D721Med (cell line): ENCODE data around the gene COL9A3.
"Not testable (repeated sequence)": the region's sequence is repeated elsewhere in the genome, so short reads cannot be mapped to it uniquely, and the experiment has no call there.

Experiments
- DNase-seq: peaks from one replicate; pipeline ENCODE4 v3.0.0; 2011; ENCODE audit warnings: low spot score; ENCODE audit not compliant: insufficient read length
- FAIRE-seq: peaks from 2 replicates; lab custom pipeline; 2011; peaks lifted over from hg19 to GRCh38; lab: Jason Lieb, UNC
- TF ChIP-seq, protein P1 (sequence below): IDR thresholded peaks from 2 replicates; pipeline ENCODE4 v1.5.1; 2012; ENCODE audit warnings: mild to moderate bottlenecking, control low read depth; ENCODE audit not compliant: insufficient read depth; ENCODE audit errors: missing control alignments

Gene COL9A3

DNA sequence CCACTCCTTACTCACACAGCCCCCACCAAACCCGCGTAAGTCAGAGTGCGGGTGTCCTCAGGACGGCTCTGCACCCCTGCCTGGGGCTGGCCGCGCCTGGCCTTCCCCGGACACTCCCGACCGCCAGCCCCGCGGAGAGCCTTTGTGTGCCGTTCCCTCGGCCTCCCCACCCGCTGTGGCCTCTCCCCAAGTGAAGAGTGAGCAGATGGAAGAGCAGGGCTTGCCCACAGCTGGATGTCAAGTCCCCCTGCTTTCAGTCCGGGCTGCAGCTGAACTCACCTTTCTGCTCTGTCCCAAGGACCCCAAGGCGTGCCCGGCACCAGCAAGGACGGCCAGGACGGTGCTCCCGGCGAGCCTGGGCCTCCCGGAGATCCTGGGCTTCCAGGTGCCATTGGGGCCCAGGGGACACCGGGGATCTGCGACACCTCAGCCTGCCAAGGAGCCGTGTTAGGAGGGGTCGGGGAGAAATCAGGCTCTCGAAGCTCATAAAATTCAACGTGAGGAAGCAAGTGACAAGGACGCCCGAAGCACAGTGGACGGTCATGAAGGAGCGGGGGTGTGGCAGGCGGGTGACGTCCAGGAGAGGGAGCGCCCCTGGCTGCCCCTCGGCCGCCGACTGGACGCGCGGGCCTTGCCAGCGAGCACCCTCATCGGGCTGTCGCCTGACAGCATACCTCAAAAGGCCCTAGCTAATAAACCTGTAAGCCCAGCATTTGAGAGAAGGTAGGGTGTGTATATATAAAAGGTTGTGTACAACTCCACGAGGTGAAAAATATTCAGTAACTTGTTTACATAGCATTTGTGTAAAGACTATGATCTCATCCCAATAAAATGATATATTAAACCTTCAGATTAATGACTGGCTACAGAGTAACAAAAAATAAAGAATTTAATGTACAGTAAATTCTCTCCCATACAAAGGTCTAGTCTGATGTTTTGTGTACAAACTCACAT is 23.7 kb downstream of the COL9A3 start:
- FAIRE-seq, result no peak
- TF ChIP-seq, protein P1, sequence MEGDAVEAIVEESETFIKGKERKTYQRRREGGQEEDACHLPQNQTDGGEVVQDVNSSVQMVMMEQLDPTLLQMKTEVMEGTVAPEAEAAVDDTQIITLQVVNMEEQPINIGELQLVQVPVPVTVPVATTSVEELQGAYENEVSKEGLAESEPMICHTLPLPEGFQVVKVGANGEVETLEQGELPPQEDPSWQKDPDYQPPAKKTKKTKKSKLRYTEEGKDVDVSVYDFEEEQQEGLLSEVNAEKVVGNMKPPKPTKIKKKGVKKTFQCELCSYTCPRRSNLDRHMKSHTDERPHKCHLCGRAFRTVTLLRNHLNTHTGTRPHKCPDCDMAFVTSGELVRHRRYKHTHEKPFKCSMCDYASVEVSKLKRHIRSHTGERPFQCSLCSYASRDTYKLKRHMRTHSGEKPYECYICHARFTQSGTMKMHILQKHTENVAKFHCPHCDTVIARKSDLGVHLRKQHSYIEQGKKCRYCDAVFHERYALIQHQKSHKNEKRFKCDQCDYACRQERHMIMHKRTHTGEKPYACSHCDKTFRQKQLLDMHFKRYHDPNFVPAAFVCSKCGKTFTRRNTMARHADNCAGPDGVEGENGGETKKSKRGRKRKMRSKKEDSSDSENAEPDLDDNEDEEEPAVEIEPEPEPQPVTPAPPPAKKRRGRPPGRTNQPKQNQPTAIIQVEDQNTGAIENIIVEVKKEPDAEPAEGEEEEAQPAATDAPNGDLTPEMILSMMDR, result no peak
- DNase-seq, result no peak

- DNase-seq (no peak), FAIRE-seq (no peak)
- TF ChIP-seq, protein P1, result no peak
These were observed 24.9 kb downstream of the COL9A3 start for GRCh38 chr20:62841705-62842212.

DNA sequence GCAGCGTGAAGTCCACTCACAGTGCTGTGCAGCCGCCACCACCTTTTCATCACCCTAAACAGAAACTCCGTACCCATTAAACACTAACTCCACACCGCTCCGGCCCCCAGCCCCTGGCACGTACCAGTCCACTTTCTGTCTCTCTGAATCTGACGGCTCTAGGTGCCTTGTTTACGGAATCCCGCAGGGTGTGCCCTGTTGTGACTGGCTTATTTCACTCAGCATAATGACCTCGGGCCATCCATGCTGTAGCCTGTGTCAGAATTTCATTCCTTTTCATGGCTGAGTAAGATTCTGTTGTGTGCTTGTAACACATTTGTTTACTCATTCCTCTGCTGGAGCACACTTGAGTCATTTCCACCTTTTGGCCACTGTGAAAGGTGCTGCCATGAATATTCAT is 26.8 kb downstream of the COL9A3 start:
- TF ChIP-seq, protein P1, result no peak
- DNase-seq (no peak), FAIRE-seq (no peak)

DNA sequence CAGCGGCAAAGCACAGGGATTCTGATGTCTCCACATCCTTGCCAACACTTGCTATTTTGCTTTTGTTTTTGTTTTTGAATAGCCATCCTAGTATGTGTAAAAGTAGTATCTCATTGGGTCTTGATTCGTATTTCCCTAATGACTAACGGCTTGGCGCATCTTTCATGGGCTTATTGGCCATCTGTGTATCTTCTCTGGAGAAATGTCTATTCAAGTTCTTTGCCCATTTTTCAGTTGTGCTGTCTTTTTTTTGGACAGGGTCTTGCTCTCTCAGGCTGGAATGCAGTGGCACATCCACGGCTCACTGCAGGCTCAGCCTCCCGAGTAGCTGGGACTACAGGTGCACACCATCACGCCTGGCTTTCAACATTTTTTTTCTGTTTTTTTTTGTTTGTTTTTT is 27.3 kb downstream of the COL9A3 start:
- DNase-seq, result no peak
- TF ChIP-seq, protein P1, result no peak
- no peak for FAIRE-seq

DNA sequence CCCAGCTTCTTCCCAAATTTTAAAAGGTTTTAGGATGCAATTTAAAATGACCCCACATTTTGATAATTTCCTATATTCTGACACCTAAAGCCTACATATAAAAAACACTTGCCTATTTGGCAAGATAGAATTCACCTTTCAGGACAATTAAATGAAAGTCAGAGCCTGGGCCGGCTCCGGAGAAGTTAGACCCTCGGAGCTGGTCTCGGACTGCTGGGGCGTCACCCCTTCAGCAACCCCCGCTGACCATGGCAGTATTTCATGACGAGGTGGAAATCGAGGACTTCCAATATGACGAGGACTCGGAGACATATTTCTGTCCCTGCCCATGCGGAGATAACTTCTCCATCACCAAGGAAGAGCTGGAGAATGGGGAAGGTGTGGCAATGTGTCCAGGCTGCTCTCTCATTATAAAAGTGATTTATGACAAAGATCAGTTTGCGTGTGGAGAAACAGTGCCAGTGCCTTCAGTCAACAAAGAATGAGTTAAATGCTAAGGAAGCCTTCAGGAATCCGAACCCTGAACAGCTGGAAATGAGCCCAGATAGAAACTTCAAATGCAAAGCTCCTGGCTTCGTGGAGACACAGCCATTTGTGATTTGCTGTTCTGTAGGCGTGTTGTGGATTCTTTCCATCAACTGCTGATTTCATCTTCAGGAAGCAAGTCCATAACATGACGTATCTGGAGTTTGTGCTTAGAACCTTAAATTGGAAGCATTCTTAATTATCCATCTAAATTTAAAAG is 28.7 kb downstream of the COL9A3 start:
- FAIRE-seq, result no peak
- TF ChIP-seq, protein P1, result no peak
- DNase-seq, result no peak

- DNase-seq, result peak; percentile 32
- TF ChIP-seq, protein P1, result no peak
- FAIRE-seq, result no peak
These were observed 29.5 kb downstream of the COL9A3 start for GRCh38 chr20:62846166-62846890.

DNA sequence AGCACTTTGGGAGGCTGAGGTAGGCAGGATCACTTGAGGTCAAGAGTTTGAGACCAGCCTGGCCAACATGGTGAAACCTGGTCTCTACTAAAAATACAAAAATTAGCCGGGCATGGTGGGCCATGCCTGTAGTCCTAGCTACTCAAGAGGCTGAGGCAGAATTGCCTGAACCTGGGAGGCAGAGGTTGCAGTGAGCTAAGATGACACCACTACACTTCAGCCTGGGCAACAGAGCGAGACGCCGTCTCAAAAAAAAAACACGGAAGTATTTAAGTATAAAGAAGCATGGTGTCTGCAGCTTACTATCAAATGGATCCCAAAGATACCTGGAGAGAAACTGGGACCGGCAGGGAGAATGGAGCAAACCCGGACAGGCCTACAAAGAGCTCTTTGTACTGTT is 32.1 kb downstream of the COL9A3 start:
- not testable (repeated sequence) for DNase-seq, FAIRE-seq
